ENCODE results near the gene DAZAP1. TPM values are rescaled to one million over a fixed set of nuclear protein-coding genes. Genes with fewer than 3 reads are reported as not detected.

The DAZAP1 gene
- total RNA-seq, result 10 to 100 TPM; 53.7 to 74.1 (median 63.4) TPM

DNA sequence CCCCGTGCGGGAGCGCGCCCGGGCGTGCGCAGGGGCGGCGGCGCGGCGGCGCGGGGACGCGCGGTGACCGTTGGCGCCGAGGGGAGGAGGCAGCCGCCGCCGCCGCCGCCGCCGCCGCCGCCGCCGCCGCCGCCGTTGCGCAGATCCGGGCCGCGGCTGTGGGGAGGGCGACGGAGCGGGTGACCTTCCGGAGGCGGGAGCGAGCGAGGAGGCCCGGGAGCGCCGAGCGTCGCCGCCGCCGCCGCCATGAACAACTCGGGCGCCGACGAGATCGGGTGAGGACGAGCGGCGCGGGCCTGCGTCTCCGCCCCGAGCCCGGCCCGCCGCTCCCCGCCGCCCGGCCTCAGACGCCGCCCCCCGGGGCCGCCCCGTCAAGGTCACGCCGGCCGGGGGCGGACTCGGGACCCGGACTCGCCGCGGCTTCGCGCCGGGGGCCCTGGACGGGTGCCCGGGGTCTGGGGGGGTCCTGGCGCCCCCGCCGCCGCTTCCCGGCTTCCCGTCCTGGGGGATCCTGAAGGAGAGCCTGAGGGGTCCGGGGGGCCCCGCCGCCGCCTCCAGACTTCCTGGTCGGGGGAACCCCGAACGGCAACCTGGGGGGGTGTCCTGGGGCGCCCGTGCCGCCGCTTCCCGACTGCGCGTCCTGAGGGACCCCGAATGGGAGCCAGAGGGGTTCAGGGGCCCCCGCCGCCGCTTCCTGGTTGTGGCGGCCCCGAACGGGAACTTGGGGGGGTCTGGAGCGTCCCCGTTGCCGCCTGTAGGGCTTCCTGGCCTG is at the start of gene DAZAP1:
TSS of gene DAZAP1 (plus strand) at position 59 of the 772 bp plus-strand sequence. CDS start at position 247, 188 bp downstream.
- in situ Hi-C loops (cut with MboI; ENCODE audit: low sequenced_read_pairs in 4 of 4) (no loop called here), intact Hi-C loops (cut with DNase I; ENCODE audit: low total_unique reads) (loop anchor here (1.0 kb wide), 2 partner anchors 24 to 31 kb away; partner anchors contain the start of genes NDUFS7 and RPS15)
- TF ChIP-seq POLR2A (IDR thresholded peaks at IDR 0.05), result peak; percentile 78 to 82
- TF ChIP-seq, protein P1, sequence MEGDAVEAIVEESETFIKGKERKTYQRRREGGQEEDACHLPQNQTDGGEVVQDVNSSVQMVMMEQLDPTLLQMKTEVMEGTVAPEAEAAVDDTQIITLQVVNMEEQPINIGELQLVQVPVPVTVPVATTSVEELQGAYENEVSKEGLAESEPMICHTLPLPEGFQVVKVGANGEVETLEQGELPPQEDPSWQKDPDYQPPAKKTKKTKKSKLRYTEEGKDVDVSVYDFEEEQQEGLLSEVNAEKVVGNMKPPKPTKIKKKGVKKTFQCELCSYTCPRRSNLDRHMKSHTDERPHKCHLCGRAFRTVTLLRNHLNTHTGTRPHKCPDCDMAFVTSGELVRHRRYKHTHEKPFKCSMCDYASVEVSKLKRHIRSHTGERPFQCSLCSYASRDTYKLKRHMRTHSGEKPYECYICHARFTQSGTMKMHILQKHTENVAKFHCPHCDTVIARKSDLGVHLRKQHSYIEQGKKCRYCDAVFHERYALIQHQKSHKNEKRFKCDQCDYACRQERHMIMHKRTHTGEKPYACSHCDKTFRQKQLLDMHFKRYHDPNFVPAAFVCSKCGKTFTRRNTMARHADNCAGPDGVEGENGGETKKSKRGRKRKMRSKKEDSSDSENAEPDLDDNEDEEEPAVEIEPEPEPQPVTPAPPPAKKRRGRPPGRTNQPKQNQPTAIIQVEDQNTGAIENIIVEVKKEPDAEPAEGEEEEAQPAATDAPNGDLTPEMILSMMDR (IDR thresholded peaks at IDR 0.05 in 4 of 5, conservative IDR thresholded peaks at IDR 0.05 in 1 of 5), result no peak
- Histone ChIP-seq H3K9me3 (no peaks in the 10 kb centered on the region), H3K4me1 (peaks cover 40% of the 10 kb centered on the region in 2 donors), H3K27ac (peak within 1 kb of the TSS; percentile 92 to 98 (median 94)), H3K36me3 (no peaks in the 10 kb centered on the region), H3K27me3 (no peaks in the 10 kb centered on the region), H3K4me3 (peak within 1 kb of the TSS; percentile 75 to 95 (median 85))
- DNase-seq (no peak), ATAC-seq (peak in 1 of 2 donors; percentile 7)

DNA sequence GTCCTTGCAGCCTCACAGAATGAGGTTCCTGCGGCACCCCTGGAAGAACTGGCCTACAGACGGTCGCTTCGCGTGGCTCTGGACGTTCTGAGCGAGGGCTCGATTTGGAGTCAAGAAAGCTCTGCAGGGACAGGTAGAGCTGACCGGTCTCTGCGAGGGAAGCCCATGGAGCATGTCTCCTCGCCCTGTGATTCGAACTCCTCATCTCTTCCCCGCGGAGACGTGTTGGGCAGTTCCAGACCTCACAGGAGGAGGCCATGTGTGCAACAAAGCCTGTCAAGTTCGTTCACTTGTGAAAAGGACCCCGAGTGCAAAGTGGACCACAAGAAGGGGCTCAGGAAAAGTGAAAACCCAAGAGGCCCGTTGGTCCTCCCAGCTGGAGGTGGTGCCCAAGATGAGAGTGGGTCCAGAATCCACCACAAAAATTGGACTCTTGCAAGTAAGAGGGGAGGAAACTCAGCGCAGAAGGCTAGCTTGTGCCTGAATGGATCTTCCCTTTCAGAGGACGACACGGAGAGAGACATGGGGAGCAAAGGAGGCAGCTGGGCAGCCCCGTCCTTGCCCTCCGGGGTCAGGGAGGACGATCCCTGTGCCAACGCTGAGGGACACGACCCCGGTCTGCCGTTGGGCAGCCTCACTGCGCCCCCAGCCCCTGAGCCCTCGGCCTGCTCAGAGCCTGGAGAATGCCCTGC is 47.1 kb upstream of the DAZAP1 start:
- Histone ChIP-seq H3K27me3 (no peaks in the 10 kb centered on the region), H3K27ac (peak overlapping the region; percentile 36 to 60 (median 47)), H3K36me3 (peaks cover 0 to 63% of the 10 kb centered on the region in 2 donors), H3K4me1 (peaks cover 23% of the 10 kb centered on the region in 2 donors), H3K9me3 (no peaks in the 10 kb centered on the region), H3K4me3 (peak overlapping the region in 1 of 4 donors; percentile 4)
- in situ Hi-C loops (cut with MboI; ENCODE audit: low sequenced_read_pairs in 4 of 4) (no loop called here), intact Hi-C loops (cut with DNase I; ENCODE audit: low total_unique reads) (no loop called here)
- ATAC-seq (no peak), DNase-seq (no peak)
- TF ChIP-seq POLR2A (IDR thresholded peaks at IDR 0.05), result no peak
- TF ChIP-seq, protein P1 (IDR thresholded peaks at IDR 0.05 in 4 of 5, conservative IDR thresholded peaks at IDR 0.05 in 1 of 5), result no peak

DNA sequence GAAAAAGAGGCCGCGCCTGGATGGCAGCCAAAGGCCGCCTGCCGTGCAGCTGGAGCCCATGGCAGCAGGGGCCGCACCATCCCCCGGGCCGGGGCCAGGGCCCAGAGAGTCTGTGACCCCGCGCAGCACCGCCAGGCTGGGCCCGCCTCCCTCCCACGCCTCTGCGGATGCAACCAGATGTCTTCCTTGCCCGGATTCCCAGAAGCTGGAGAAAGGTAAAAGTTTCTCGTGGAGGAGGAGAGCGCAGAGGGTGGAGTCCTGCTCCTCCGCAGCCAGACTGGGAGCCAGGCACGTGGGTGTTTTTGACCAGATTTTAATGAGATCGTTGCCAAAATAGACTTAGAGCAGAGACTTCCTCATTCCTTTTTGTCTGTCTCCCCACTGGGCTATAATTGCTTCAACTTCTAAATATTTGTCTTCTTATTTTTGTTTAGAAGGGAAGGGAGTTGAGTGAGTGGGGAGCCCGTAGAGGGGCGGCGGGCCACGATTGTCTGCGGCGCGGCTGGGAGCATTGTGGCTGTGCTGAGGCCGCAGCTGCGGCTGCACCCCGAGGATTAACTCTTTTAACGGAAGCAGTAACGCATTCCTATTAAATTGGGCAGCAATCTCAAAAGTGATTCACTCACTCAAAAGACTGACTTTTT is 46.4 kb upstream of the DAZAP1 start:
- H3K36me3 ChIP-seq, result peaks cover 0 to 70% of the 10 kb centered on the region in 2 donors
- intact Hi-C loops (cut with DNase I; ENCODE audit: low total_unique reads), result no loop called here
- in situ Hi-C loops (cut with MboI; ENCODE audit: low sequenced_read_pairs in 4 of 4), result no loop called here
- H3K27me3 ChIP-seq, result no peaks in the 10 kb centered on the region
- H3K4me1 ChIP-seq, result peaks cover 17 to 18% of the 10 kb centered on the region in 2 donors
- no peak for TF ChIP-seq POLR2A (IDR thresholded peaks at IDR 0.05)
- TF ChIP-seq, protein P1 (IDR thresholded peaks at IDR 0.05 in 4 of 5, conservative IDR thresholded peaks at IDR 0.05 in 1 of 5), result no peak
- no peak for DNase-seq
- H3K4me3 ChIP-seq, result peak overlapping the region in 2 of 4 donors; percentile 4 to 35
- H3K9me3 ChIP-seq, result no peaks in the 10 kb centered on the region
- ATAC-seq, result peak in 1 of 2 donors; percentile 55
- H3K27ac ChIP-seq, result peak overlapping the region; percentile 36 to 60 (median 47)

DNA sequence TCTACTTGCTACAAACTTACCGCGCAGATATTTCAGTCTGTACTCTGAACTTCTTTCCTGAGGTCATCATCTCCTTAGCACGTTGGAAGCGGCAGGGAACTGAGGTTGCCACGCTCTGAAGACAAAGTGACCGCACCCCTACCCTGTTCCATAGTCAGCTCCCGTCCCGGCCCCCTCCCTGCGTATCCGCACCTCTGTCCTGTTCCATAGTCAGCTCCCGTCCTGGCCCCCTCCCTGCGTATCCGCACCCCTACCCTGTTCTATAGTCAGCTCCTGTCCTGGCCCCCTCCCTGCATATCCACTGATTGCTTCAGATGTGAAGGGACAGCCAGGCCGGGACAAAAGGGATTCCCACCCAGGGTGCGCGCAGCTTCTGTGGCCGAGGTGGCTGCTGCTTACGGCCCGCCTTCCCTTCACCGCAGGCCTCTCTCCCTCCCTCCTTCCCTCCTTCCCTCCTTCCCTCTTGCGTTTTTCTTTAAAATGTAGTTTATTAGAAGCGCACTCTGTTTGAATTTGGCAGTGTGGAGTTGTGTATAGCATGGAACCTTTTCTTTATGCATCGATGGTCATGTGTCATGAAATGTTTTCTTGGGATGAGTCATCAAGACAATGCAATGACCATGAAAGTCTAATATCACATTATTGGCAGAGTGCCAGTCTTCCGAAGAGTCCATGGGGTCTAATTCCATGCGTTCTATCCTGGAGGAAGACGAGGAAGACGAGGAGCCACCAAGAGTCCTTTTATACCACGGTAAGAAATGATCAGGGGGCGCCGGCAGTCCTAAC is 45.6 kb upstream of the DAZAP1 start:
- in situ Hi-C loops (cut with MboI; ENCODE audit: low sequenced_read_pairs in 4 of 4), result no loop called here
- Histone ChIP-seq H3K9me3 (no peaks in the 10 kb centered on the region), H3K4me3 (no peak overlapping the region), H3K27me3 (no peaks in the 10 kb centered on the region), H3K36me3 (peaks cover 0 to 75% of the 10 kb centered on the region in 2 donors), H3K27ac (peak overlapping the region; percentile 18 to 60 (median 38)), H3K4me1 (peaks cover 10 to 12% of the 10 kb centered on the region in 2 donors)
- no peak for DNase-seq
- ATAC-seq, result no peak
- no peak for TF ChIP-seq POLR2A (IDR thresholded peaks at IDR 0.05)
- TF ChIP-seq, protein P1 (IDR thresholded peaks at IDR 0.05 in 4 of 5, conservative IDR thresholded peaks at IDR 0.05 in 1 of 5), result no peak
- intact Hi-C loops (cut with DNase I; ENCODE audit: low total_unique reads), result no loop called here

Measured in gastrocnemius medialis (tissue), 4 donors.